ENCODE measurements around the gene EEFSEC. TPM values are rescaled to one million over a fixed set of nuclear protein-coding genes. Genes with fewer than 3 reads are reported as not detected.
A peak's percentile ranks its signal among the peaks of the same experiment; 100 is the strongest.

The EEFSEC gene
- total RNA-seq, 1 donor from 2014 or later, result 23.4 TPM

GRCh38 chr3:128155616-128156360, 2.5 kb downstream of the EEFSEC start:
- peaks cover 18% of the 10 kb centered on the region for H3K27me3 Mint-ChIP-seq (ENCODE audit: low read depth)
- H3K9me3 Mint-ChIP-seq, result peaks cover 9% of the 10 kb centered on the region
- peaks cover 36% of the 10 kb centered on the region for H3K36me3 Mint-ChIP-seq (ENCODE audit: low read depth)
- H3K4me1 Mint-ChIP-seq, result peaks cover 10% of the 10 kb centered on the region
- DNase-seq (ENCODE audit: low read depth, low spot score), result no peak
- no peak for TF ChIP-seq CTCF (conservative IDR thresholded peaks at IDR 0.05)
- no peak overlapping the region for H3K27ac Mint-ChIP-seq (ENCODE audit: unreplicated experiment)
- peak overlapping the region; percentile 95 for H3K4me3 Mint-ChIP-seq

- H3K36me3 Mint-ChIP-seq (ENCODE audit: low read depth), result peaks cover 32% of the 10 kb centered on the region
- no peak overlapping the region for H3K27ac Mint-ChIP-seq (ENCODE audit: unreplicated experiment)
- peaks cover 16% of the 10 kb centered on the region for H3K27me3 Mint-ChIP-seq (ENCODE audit: low read depth)
- TF ChIP-seq CTCF (conservative IDR thresholded peaks at IDR 0.05), result no peak
- no peak overlapping the region for H3K4me3 Mint-ChIP-seq
- H3K4me1 Mint-ChIP-seq, result no peaks in the 10 kb centered on the region
- peaks cover 2% of the 10 kb centered on the region for H3K9me3 Mint-ChIP-seq
- DNase-seq (ENCODE audit: low read depth, low spot score), result no peak
These were observed 7.4 kb downstream of the EEFSEC start for GRCh38 chr3:128160661-128161060.

- Mint-ChIP-seq H3K36me3 (ENCODE audit: low read depth) (peaks cover 13% of the 10 kb centered on the region), H3K27ac (ENCODE audit: unreplicated experiment) (no peak overlapping the region), H3K4me3 (no peak overlapping the region), H3K27me3 (ENCODE audit: low read depth) (peaks cover 20% of the 10 kb centered on the region), H3K4me1 (peaks cover 20% of the 10 kb centered on the region), H3K9me3 (peaks cover 2% of the 10 kb centered on the region)
- TF ChIP-seq CTCF (conservative IDR thresholded peaks at IDR 0.05), result no peak
- DNase-seq (ENCODE audit: low read depth, low spot score), result no peak
These were observed 10.2 kb downstream of the EEFSEC start for GRCh38 chr3:128163432-128163831.

- Mint-ChIP-seq H3K27ac (ENCODE audit: unreplicated experiment) (no peak overlapping the region), H3K4me3 (no peak overlapping the region), H3K9me3 (no peaks in the 10 kb centered on the region), H3K27me3 (ENCODE audit: low read depth) (peaks cover 18% of the 10 kb centered on the region), H3K4me1 (peaks cover 37% of the 10 kb centered on the region), H3K36me3 (ENCODE audit: low read depth) (peaks cover 2% of the 10 kb centered on the region)
- DNase-seq (ENCODE audit: low read depth, low spot score), result no peak
- TF ChIP-seq CTCF (conservative IDR thresholded peaks at IDR 0.05), result no peak
These were observed 13.7 kb downstream of the EEFSEC start for GRCh38 chr3:128166971-128167453.

- no peak for TF ChIP-seq CTCF (conservative IDR thresholded peaks at IDR 0.05)
- H3K4me1 Mint-ChIP-seq, result peaks cover 37% of the 10 kb centered on the region
- no peaks in the 10 kb centered on the region for H3K9me3 Mint-ChIP-seq
- peak overlapping the region; percentile 50 for H3K4me3 Mint-ChIP-seq
- peaks cover 2% of the 10 kb centered on the region for H3K36me3 Mint-ChIP-seq (ENCODE audit: low read depth)
- peak overlapping the region; percentile 85 for H3K27ac Mint-ChIP-seq (ENCODE audit: unreplicated experiment)
- peaks cover 18% of the 10 kb centered on the region for H3K27me3 Mint-ChIP-seq (ENCODE audit: low read depth)
- DNase-seq (ENCODE audit: low read depth, low spot score), result no peak
These were observed 14.3 kb downstream of the EEFSEC start for GRCh38 chr3:128167646-128167972.
